ACC112 (cell line): Measurements from ENCODE around the gene MDH1B.

ENCODE experiments used
- H2AFZ ChIP-seq: fragments of 200-600 bp; sonication (generic); one replicate; pipeline ENCODE4 v1.6.0; 2017; ENCODE audit warnings: antibody characterized with exemption, low read length; ENCODE audit not compliant: unreplicated experiment
- H3K27ac ChIP-seq: fragments of 200-600 bp; sonication (generic); 2 replicates; pipeline ENCODE4 v1.5.1; 2014; ENCODE audit warnings: low read depth, mild to moderate bottlenecking, antibody characterized with exemption, low read length, moderate library complexity
- H3K27me3 ChIP-seq: fragments of 200-600 bp; sonication (generic); 2 replicates; pipeline ENCODE4 v1.6.1; 2014; ENCODE audit warnings: mild to moderate bottlenecking, antibody characterized with exemption, low read length, moderate library complexity, mixed read lengths; ENCODE audit not compliant: insufficient read depth
- H3K36me3 ChIP-seq: fragments of 200-600 bp; sonication (generic); 2 replicates; pipeline ENCODE4 v1.6.1; 2016; ENCODE audit warnings: mild to moderate bottlenecking, antibody characterized with exemption, low read length, moderate library complexity, mixed read lengths; ENCODE audit not compliant: insufficient read depth
- H3K4me1 ChIP-seq: fragments of 200-600 bp; sonication (generic); one replicate; pipeline ENCODE4 v1.6.1; 2016; ENCODE audit warnings: low read length, mixed read lengths; ENCODE audit not compliant: insufficient read depth, unreplicated experiment, control insufficient read depth
- H3K4me3 ChIP-seq: fragments of 200-600 bp; sonication (generic); 2 replicates; pipeline ENCODE4 v1.5.1; 2014; ENCODE audit warnings: mild to moderate bottlenecking, low read depth, low read length
- H3K79me2 ChIP-seq: fragments of 200-600 bp; sonication (generic); one replicate; pipeline ENCODE4 v1.6.0; 2016; ENCODE audit warnings: low read length; ENCODE audit not compliant: control insufficient read depth, unreplicated experiment, insufficient read depth

Gene MDH1B

DNA sequence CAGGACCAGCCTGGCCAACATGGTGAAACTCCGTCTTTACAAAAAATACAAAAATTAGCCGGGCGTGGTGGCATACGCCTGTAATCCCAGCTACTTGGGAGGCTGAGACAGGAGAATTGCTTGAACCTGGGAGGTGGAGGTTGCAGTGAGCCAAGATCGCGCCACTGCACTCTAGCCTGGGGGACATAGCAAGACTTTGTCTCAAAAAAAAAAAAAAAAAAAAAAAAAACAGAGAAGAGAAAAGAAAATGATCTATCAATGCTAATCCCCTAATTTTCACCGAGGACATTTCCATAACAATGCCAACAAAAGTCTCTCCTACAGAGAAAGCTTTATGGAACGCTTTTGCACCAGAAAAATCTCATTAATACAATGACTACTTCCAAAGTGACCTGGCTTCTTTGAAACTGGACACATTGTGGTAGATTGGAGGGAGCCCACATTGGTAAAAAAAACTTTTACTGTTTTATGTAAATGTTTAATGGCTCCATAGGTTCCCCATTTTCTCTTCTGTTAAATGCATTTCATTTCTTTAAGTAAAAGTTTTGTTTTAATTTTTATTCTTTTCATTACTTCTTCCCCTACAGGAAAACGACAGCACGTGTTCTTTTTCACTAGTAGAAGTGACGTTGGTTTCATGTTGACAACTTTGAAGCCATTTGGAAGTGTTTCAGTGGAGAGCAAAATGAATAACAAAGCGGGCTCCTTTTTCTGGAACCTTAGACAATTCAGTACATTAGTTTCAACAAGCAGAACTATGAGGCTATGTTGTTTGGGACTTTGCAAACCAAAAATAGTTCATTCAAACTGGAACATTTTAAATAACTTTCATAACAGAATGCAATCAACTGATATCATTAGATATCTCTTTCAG is 1.2 kb upstream of the MDH1B start:
- peak overlapping the region; percentile 89 for H3K27ac ChIP-seq
- H2AFZ ChIP-seq = peak overlapping the region; percentile 99
- peaks cover 18% of the 10 kb centered on the region for H3K36me3 ChIP-seq
- peak overlapping the region; percentile 99 for H3K4me3 ChIP-seq
- H3K79me2 ChIP-seq = peaks cover 28% of the 10 kb centered on the region
- H3K27me3 ChIP-seq = peaks cover 11% of the 10 kb centered on the region
- H3K4me1 ChIP-seq = peaks cover 15% of the 10 kb centered on the region

DNA sequence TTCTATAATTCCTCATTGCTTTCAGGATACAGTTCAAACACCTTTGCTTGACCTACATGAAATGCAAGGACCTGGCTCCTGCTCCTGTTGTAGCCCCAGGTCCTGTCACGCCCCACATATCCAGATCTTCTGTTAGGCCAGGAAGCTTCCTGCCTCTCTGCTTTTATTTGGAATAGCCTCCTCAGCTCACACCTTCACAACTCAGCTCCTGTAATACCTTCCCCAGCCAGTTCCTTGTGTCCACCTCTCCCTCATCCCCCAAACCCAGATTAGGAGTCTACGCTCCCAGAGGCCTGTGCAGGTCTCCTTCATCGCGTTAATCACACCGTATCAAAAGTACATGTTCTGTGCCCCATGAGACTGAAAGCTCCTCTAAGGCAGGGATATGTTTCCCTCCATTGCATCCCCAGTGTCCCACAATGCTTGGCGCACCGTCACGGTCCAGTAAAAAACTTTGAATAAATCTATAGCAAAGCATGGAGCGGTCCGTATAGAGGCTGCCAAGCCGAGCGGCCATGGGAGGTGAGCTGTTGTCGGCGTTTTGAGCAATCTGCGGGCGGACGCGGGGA is 371 bp downstream of the MDH1B start:
- Histone ChIP-seq H2AFZ (peak overlapping the region; percentile 99), H3K4me3 (peak overlapping the region; percentile 99), H3K36me3 (peaks cover 9% of the 10 kb centered on the region; the same call in 1 of the 2 replicates), H3K79me2 (peaks cover 28% of the 10 kb centered on the region), H3K4me1 (peaks cover 15% of the 10 kb centered on the region), H3K27ac (peak overlapping the region; percentile 89), H3K27me3 (peaks cover 22% of the 10 kb centered on the region)

DNA sequence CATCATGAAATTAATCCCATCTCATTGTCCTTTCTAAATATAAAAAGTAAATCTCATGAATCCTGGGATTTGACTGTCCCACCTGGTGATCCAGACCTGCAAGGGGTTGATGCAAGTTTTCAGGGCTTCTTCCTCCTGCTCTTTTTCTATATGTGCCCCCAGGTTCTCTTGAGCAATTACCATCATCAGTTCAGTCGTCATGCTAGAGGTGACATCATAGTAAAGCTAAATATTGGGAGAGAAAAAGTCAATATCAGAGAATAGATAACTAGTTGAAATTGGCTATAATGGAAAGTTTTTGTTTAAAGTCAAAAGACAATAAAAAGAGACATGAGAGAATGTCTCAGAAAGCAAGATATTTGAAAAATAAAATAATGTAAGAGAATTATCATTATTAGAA is 8.3 kb downstream of the MDH1B start:
- H3K4me1 ChIP-seq = no peaks in the 10 kb centered on the region
- no peak overlapping the region for H3K4me3 ChIP-seq
- H3K27me3 ChIP-seq = peaks cover 33% of the 10 kb centered on the region

DNA sequence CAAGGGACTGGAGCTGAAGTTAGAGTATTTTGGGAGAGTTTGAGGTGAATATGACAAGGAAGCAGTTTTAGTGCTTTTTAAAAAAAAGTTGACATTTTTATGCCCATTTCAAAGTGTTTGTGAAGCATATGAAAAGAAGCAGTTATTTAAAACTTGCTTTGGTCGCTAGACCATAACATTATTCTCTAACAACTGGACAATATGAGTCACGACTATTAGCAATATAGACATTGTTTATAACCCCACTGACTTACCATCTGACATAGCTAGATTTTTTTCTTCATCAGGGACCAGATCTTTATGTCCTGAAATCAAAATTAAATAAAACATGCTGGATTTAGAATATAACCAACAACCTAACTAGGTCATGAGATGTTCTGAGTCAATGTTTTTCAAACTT is 24.3 kb downstream of the MDH1B start:
- no peak overlapping the region for H3K27ac ChIP-seq
- no peaks in the 10 kb centered on the region for H3K79me2 ChIP-seq
- no peaks in the 10 kb centered on the region for H3K4me1 ChIP-seq
- H2AFZ ChIP-seq = no peak overlapping the region
- H3K36me3 ChIP-seq = no peaks in the 10 kb centered on the region
- no peak overlapping the region for H3K4me3 ChIP-seq
- peaks cover 36% of the 10 kb centered on the region for H3K27me3 ChIP-seq

More for the DNA sequence above, 8.3 kb downstream of the MDH1B start:
- no peak overlapping the region for H3K27ac ChIP-seq
- H3K79me2 ChIP-seq = no peaks in the 10 kb centered on the region
- H2AFZ ChIP-seq = no peak overlapping the region
- H3K36me3 ChIP-seq = no peaks in the 10 kb centered on the region

DNA sequence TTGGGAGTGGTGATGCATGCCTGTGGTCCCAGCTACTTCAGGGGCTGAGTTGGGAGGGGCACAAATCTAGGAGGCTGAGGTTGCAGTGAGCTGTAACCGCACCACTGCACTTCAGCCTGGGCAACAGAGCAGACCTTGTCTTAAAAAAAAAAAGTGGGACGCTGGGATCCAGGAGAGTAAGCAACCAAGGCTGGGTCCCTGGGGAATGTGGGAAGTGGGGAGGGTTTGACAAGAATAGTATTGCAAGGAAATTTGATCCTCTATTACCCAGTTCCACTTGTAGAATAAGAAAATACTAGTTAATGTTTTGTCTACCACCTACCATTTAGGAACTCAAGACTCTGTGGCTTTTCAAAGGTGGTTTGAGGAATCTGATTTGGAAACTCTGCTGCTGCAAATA is 25.9 kb downstream of the MDH1B start:
- no peaks in the 10 kb centered on the region for H3K79me2 ChIP-seq
- H3K27ac ChIP-seq = no peak overlapping the region
- H2AFZ ChIP-seq = no peak overlapping the region
- H3K27me3 ChIP-seq = peaks cover 32% of the 10 kb centered on the region
- no peaks in the 10 kb centered on the region for H3K36me3 ChIP-seq
- H3K4me3 ChIP-seq = no peak overlapping the region
- no peaks in the 10 kb centered on the region for H3K4me1 ChIP-seq

DNA sequence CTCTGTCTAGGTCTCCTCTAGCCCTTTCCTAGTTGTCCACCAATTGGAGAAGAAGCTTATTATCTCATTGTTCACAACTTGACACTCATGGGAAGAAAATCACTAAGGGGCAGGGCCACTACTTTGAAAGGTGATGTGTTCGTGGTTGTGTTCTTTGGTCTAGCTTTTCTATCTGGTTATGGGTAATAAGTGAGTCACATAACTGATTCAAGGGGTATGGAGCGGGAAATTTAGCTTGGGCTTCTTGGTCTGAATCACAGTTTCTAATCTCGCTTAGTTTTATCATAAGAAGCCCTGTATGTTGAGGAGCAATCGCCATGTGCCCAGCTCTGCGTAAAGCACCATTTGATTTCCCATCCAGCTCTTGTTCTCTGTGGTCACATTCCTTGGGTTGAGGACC is 28.2 kb downstream of the MDH1B start:
- no peaks in the 10 kb centered on the region for H3K79me2 ChIP-seq
- H3K4me1 ChIP-seq = no peaks in the 10 kb centered on the region
- no peak overlapping the region for H3K4me3 ChIP-seq
- no peak overlapping the region for H3K27ac ChIP-seq
- H3K27me3 ChIP-seq = peaks cover 38% of the 10 kb centered on the region
- H3K36me3 ChIP-seq = no peaks in the 10 kb centered on the region
- H2AFZ ChIP-seq = no peak overlapping the region

DNA sequence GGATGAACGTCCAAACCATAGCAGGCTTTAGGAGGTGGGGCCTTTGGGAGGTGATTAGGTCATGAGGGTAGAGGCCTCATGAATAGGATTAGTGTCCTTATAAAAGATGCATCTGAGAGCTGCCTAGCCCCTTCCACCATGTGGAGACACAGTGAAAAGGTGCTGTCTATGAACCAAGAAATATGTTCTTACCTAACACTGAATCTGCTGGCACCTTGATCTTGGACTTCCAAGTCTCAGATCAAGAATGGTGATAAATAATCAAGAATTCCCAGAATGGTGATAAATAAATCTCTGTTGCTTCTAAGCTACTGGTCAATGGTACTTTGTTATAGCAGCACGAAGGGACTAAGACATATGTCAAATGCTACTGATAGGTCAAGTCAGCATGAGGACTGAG is 31.8 kb downstream of the MDH1B start:
- Histone ChIP-seq H2AFZ (no peak overlapping the region), H3K4me1 (no peaks in the 10 kb centered on the region), H3K27me3 (peaks cover 35% of the 10 kb centered on the region), H3K27ac (no peak overlapping the region), H3K79me2 (no peaks in the 10 kb centered on the region), H3K36me3 (no peaks in the 10 kb centered on the region), H3K4me3 (no peak overlapping the region)

DNA sequence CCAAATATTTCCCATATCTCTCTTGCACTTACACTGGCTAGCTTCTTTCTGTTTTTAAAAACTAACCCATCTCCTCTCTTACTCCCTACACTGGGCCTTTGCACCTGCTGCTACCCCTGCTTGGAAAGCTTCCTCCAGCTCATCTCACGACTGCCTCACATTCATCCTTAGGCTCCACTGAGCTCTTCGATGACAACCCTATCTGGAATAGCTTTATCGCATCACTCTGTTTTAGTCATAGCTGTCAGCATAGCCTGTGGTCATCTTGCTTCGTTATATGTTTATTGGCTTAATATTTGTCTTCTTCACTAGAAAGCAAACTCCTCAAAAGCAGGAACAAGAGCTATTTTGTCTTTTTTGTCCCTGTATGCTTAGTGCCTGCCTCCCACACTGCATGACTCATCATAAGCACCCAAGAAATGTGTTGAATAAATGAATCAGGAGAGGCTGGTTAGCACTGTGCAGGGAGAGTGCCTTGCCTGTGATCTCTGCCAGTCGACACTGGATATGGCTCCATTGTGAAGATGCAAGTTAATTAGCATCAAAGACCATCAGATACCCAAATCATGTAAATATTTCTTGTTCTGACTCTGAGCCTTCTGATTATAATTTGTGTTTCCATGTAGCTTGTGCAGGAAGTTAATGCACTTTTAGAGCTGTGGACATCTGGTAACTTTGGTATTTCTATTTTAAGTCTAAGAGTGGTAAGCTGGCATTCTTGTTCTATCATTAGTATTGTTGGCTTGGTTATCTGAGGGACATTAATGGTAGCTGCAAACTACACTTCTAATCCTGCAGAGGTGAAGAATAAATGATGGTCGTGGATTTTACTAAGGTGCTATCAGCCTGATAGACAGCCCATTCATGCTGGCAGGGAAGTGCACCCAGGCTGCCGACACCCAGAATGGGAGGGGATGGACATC is 36.6 kb downstream of the MDH1B start:
- Histone ChIP-seq H3K27me3 (peaks cover 48% of the 10 kb centered on the region), H3K27ac (no peak overlapping the region), H2AFZ (no peak overlapping the region), H3K79me2 (no peaks in the 10 kb centered on the region), H3K4me1 (no peaks in the 10 kb centered on the region), H3K36me3 (no peaks in the 10 kb centered on the region), H3K4me3 (no peak overlapping the region)

DNA sequence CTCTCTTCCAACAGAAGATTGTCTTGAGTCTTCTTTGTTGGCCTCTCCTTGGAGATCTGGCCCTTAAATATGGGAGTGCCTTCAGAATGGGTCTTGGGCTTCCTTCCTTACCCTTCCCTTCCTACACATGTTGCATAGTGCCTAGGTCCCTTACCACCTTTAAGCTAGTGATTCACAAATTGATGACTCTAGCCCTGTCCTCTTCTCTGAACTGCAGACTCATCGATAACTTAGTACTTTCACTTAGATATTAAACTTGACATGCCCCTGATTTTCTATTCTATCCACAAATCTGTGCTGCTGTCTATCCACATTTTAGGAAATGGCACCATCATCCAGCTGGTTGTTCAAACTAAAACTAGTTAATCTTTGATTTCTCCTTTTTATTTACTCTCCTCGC is 37.8 kb downstream of the MDH1B start:
- no peak overlapping the region for H3K4me3 ChIP-seq
- no peak overlapping the region for H3K27ac ChIP-seq
- H3K79me2 ChIP-seq = no peaks in the 10 kb centered on the region
- peaks cover 43% of the 10 kb centered on the region for H3K27me3 ChIP-seq
- no peaks in the 10 kb centered on the region for H3K36me3 ChIP-seq
- no peaks in the 10 kb centered on the region for H3K4me1 ChIP-seq
- H2AFZ ChIP-seq = no peak overlapping the region

DNA sequence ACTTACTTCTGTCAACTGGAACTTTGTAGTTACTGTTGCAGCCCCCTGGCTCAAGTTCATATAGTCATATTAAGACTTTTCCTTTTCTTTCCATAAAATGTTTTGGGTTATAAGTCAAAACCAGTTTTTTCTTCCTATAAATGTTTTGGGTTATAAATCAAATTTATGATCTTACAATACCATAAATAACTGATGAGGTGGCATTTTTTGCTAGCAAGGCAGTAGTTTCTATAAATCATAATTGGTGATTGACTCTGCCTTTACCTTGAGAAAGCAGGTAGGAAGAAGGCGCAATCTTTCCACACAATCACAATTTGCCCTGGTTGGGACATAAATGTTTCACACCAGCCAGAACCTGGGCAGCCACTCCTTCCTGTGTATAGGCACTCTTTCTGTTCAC is 41.8 kb downstream of the MDH1B start:
- Histone ChIP-seq H3K36me3 (no peaks in the 10 kb centered on the region), H3K27ac (no peak overlapping the region), H3K4me1 (no peaks in the 10 kb centered on the region), H3K79me2 (no peaks in the 10 kb centered on the region), H3K27me3 (peaks cover 40% of the 10 kb centered on the region), H2AFZ (no peak overlapping the region), H3K4me3 (no peak overlapping the region)
